K562 (cell line): ENCODE data around the gene RFX7. TPM values are rescaled to one million over a fixed set of nuclear protein-coding genes. Genes with fewer than 3 reads are reported as not detected.

Experiments
- ATAC-seq: fragments of 200-7000 bp; cut with Tn5 transposase; 3 replicates; pipeline ENCODE4 v1.9.1; 2020; ENCODE audit warnings: moderate library complexity
- BruUV-seq: library from RNA; stranded (reverse); fragments of 400-500 nt; replicated peaks from 2 replicates; lab custom pipeline; 2021; lab: Mats Ljungman, UMichigan
- CTCF ChIA-PET: fragments of 300-600 bp; formaldehyde crosslinking; extraction: SDS; loops from one replicate; lab custom pipeline; 2021; ENCODE audit warnings: low intra/inter-chr PET ratio; lab: Yijun Ruan, JAX
- POLR2A ChIA-PET: fragments of 300-600, 350-650 bp; sonication (Branson Sonifier 250); formaldehyde crosslinking; extraction: SDS; loops from one replicate; lab custom pipeline; 2021; ENCODE audit warnings: antibody characterized with exemption, inconsistent platforms; lab: Yijun Ruan, JAX
- DNase-seq, 4 experiments: peaks; one replicate each; pipeline versions ENCODE4 v3.0.0 to v3.0.0-alpha.2; 2011 to 2018; ENCODE audit warnings: low spot score in 3 of 4, mixed read lengths in 3 of 4; ENCODE audit errors: extremely low read depth in 1 of 4
- FAIRE-seq: peaks from 2 replicates; lab custom pipeline; 2011; peaks lifted over from hg19 to GRCh38; lab: Jason Lieb, UNC
- H2AFZ ChIP-seq: 2 replicates; pipeline ENCODE4 v1.6.0; 2011; ENCODE audit warnings: low read depth, low read length, control low read depth, inconsistent platforms
- H3K27ac ChIP-seq: fragments of 200-600 bp; 3 replicates; pipeline ENCODE4 v1.8.0; 2011; ENCODE audit warnings: low read depth, mild to moderate bottlenecking, control low read depth, inconsistent platforms, low read length, moderate library complexity, mixed read lengths; ENCODE audit errors: extremely low read depth
- H3K27me3 ChIP-seq, 2 experiments: fragments of 300-600 bp in 1 of 2; 2 replicates in 1 of 2; 3 replicates in 1 of 2; pipeline versions ENCODE4 v1.6.0 to v1.8.0; 2011; ENCODE audit warnings: inconsistent platforms in 2 of 2, low read length in 2 of 2, mild to moderate bottlenecking in 1 of 2, mixed read lengths in 1 of 2, moderate library complexity in 1 of 2; ENCODE audit not compliant: control insufficient read depth in 2 of 2, insufficient read depth in 2 of 2
- H3K36me3 ChIP-seq: fragments of 300-600 bp; 3 replicates; pipeline ENCODE4 v1.8.0; 2011; ENCODE audit warnings: mild to moderate bottlenecking, low read length, inconsistent platforms; ENCODE audit not compliant: control insufficient read depth, insufficient read depth
- H3K4me1 ChIP-seq, 2 experiments: fragments of 200-600 bp in 1 of 2; replicated peaks in 1 of 2; 2 replicates in 1 of 2; 3 replicates in 1 of 2; pipeline versions ENCODE4 v1.5.1 to v1.8.0; 2011; ENCODE audit warnings: inconsistent platforms in 2 of 2, low read length in 2 of 2, mild to moderate bottlenecking in 1 of 2, mixed read lengths in 1 of 2, moderate library complexity in 1 of 2; ENCODE audit not compliant: control insufficient read depth in 2 of 2, insufficient read depth in 2 of 2
- H3K4me2 ChIP-seq: 2 replicates; pipeline ENCODE4 v1.6.1; 2011; ENCODE audit warnings: low read length, control low read depth, inconsistent platforms, mixed read lengths; ENCODE audit not compliant: insufficient read depth
- H3K4me3 ChIP-seq: fragments of 200-600 bp; sonication (generic), shearing (Covaris generic); 2 replicates; pipeline ENCODE4 v1.5.1; 2016; ENCODE audit warnings: control low read depth, inconsistent platforms
- H3K79me2 ChIP-seq: fragments of 200-600 bp; 3 replicates; pipeline ENCODE4 v1.8.0; 2011; ENCODE audit warnings: low read length, inconsistent platforms; ENCODE audit not compliant: control insufficient read depth, insufficient read depth
- H3K9ac ChIP-seq, 2 experiments: 2 replicates each; pipeline versions ENCODE4 v1.6.0 to v1.6.1; 2011; ENCODE audit warnings: low read depth in 2 of 2, low read length in 2 of 2, control low read depth in 1 of 2, inconsistent platforms in 1 of 2, mild to moderate bottlenecking in 1 of 2, mixed read lengths in 1 of 2; ENCODE audit not compliant: insufficient read depth in 1 of 2
- H3K9me1 ChIP-seq: one replicate; pipeline ENCODE4 v1.6.0; 2011; ENCODE audit warnings: inconsistent platforms, mild to moderate bottlenecking, low read length, moderate library complexity; ENCODE audit not compliant: control insufficient read depth, insufficient read depth
- H3K9me3 ChIP-seq: replicated peaks from 2 replicates; pipeline ENCODE4 v1.5.1; 2011; ENCODE audit warnings: low read depth, low read length, inconsistent platforms; ENCODE audit not compliant: control insufficient read depth, insufficient read depth
- H4K20me1 ChIP-seq: replicated peaks from 2 replicates; pipeline ENCODE4 v1.6.1; 2011; ENCODE audit warnings: low read length, inconsistent platforms, mixed read lengths; ENCODE audit not compliant: control insufficient read depth, insufficient read depth
- BRF1 ChIP-seq: IDR thresholded peaks from 3 replicates; pipeline ENCODE4 v1.6.1; 2011; ENCODE audit warnings: borderline replicate concordance, mild to moderate bottlenecking; ENCODE audit not compliant: insufficient read length; ENCODE audit errors: extremely low read depth
- CBX3 ChIP-seq, 2 experiments: IDR thresholded peaks; 1 replicate in 1 of 2; 2 replicates in 1 of 2; pipeline ENCODE4 v1.6.1; 2012; ENCODE audit warnings: inconsistent platforms in 2 of 2, low read length in 2 of 2, borderline replicate concordance in 1 of 2, control low read depth in 1 of 2
- COPS2 ChIP-seq: fragments of 450-650 bp; conservative IDR thresholded peaks from 2 replicates; pipeline ENCODE4 v1.6.1; 2016; ENCODE audit warnings: mild to moderate bottlenecking, moderate library complexity
- FOXJ2 ChIP-seq: fragments of 200-800 bp; sonication (Bioruptor generic); IDR thresholded peaks from 2 replicates; pipeline ENCODE4 v1.6.1; 2016; ENCODE audit warnings: missing genetic modification characterization, missing compliant biosample characterization
- GTF2E2 ChIP-seq: fragments of 200-800 bp; sonication (Bioruptor generic); IDR thresholded peaks from 2 replicates; pipeline ENCODE4 v1.6.1; 2016; ENCODE audit warnings: missing genetic modification characterization, missing compliant biosample characterization
- HSF4 ChIP-seq: fragments of 250-450 bp; sonication (Bioruptor Pico); IDR thresholded peaks from 2 replicates; pipeline ENCODE4 v2.1.2; 2022; ENCODE audit warnings: mild to moderate bottlenecking, moderate library complexity, borderline replicate concordance
- MAFK ChIP-seq: IDR thresholded peaks from 2 replicates; pipeline ENCODE4 v1.6.1; 2011; ENCODE audit warnings: low read length, improper control_type of control experiment
- MAZ ChIP-seq, 2 experiments: fragments of 450-650 bp in 1 of 2; sonication (generic) in 1 of 2; formaldehyde crosslinking; IDR thresholded peaks in 1 of 2; conservative IDR thresholded peaks in 1 of 2; 2 replicates each; pipeline versions ENCODE4 v1.4.0 to v1.5.0; 2020; ENCODE audit warnings: mild to moderate bottlenecking in 1 of 2, missing genetic modification reagents in 1 of 2
- MCM5 ChIP-seq: fragments of 450-650 bp; IDR thresholded peaks from 2 replicates; pipeline ENCODE4 v1.6.1; 2016; ENCODE audit warnings: low read depth
- POLR3G ChIP-seq: IDR thresholded peaks from 2 replicates; pipeline ENCODE4 v1.6.1; 2011; ENCODE audit not compliant: insufficient read length, insufficient replicate concordance; ENCODE audit errors: extremely low read depth
- RBM14 ChIP-seq: fragments of 200-400 bp; formaldehyde crosslinking; IDR thresholded peaks from 2 replicates; pipeline ENCODE4 v1.6.1; 2018; ENCODE audit warnings: low read depth, mild to moderate bottlenecking, low read length, moderate library complexity, borderline replicate concordance; ENCODE audit not compliant: insufficient read depth
- SAP30 ChIP-seq: fragments of 200-600 bp; sonication (generic); IDR thresholded peaks from 2 replicates; pipeline ENCODE4 v1.6.1; 2012; ENCODE audit warnings: borderline replicate concordance, low read depth, mild to moderate bottlenecking, moderate library complexity, low read length, control low read depth, inconsistent platforms; ENCODE audit not compliant: insufficient read depth, poor library complexity, severe bottlenecking
- TCF7 ChIP-seq: sonication (generic); IDR thresholded peaks from 2 replicates; pipeline ENCODE4 v1.6.1; 2016; ENCODE audit warnings: antibody characterized with exemption, borderline replicate concordance
- ZBTB8A ChIP-seq: fragments of 450-650 bp; IDR thresholded peaks from 2 replicates; pipeline ENCODE4 v1.6.1; 2018; ENCODE audit warnings: mild to moderate bottlenecking, moderate library complexity; ENCODE audit not compliant: partially characterized antibody
- ZC3H4 ChIP-seq: sonication (generic); formaldehyde crosslinking; IDR thresholded peaks from 2 replicates; pipeline ENCODE4 v1.9.0; 2021; ENCODE audit warnings: missing genetic modification reagents, borderline replicate concordance
- ZNF766 ChIP-seq: fragments of 200-800 bp; sonication (Bioruptor generic); conservative IDR thresholded peaks from 2 replicates; pipeline ENCODE4 v1.6.1; 2016; ENCODE audit warnings: missing genetic modification characterization, missing compliant biosample characterization
- WGBS: fragments of 100-300 bp; shearing (Covaris generic); methylation state at CpG from one replicate; pipeline ENCODE4 v1.1.6; 2016; ENCODE audit warnings: low coverage, mixed read lengths; ENCODE audit not compliant: insufficient coverage; ENCODE audit errors: missing lambda C conversion rate; 5-methylcytosine and 5-hydroxymethylcytosine counted together
- in situ Hi-C: fragments of 300-500 bp; cut with MboI; formaldehyde crosslinking; loops from 4 replicates; pipeline ENCODE4 v1.15.0; 2018; ENCODE audit warnings: inconsistent platforms, mixed read lengths
- intact Hi-C: fragments of 100-400 bp; cut with micrococcal nuclease; formaldehyde crosslinking; loops from 2 replicates; pipeline ENCODE4 v1.14.2; 2022
- polyA plus RNA-seq, 8 experiments: library from polyadenylated mRNA; depleted of rRNA in 4 of 8; stranded (reverse) in 5 of 8; unstranded in 3 of 8; fragments of >200 nt; fragmentation: Nextera tagmentation in 2 of 8; fragmentation: Illumina TruSeq in 1 of 8; extraction: Ambion mirVana in 2 of 8; extraction: Trizol in 1 of 8; gene quantifications; 2 replicates each; pipeline versions ENCODE4 v1.2.1 to v1.2.3, GENCODE V29; 2011 to 2014; ENCODE audit warnings: inconsistent platforms in 1 of 8, missing spikeins in 1 of 8
- total RNA-seq, 7 experiments: library from RNA; depleted of rRNA in 6 of 7; stranded (reverse); fragments of >200 nt in 6 of 7; fragmentation: Illumina TruSeq in 2 of 7; extraction: Trizol in 2 of 7; gene quantifications; 2 replicates each; pipeline versions ENCODE4 v1.2.1 to v1.2.3, GENCODE V29; 2011 to 2021; ENCODE audit warnings: low replicate concordance in 1 of 7
- TF ChIP-seq, protein P1 (sequence below): fragments of 250-450 bp; sonication (Bioruptor Pico); IDR thresholded peaks from 2 replicates; pipeline ENCODE4 v1.5.0; 2020; ENCODE audit warnings: mild to moderate bottlenecking, borderline replicate concordance
- TF ChIP-seq, protein P2 (sequence below): fragments of 450-650 bp; formaldehyde crosslinking; IDR thresholded peaks from 2 replicates; pipeline ENCODE4 v1.4.0; 2020; ENCODE audit warnings: mild to moderate bottlenecking, mixed read lengths

Gene RFX7
- total and polyA plus RNA-seq, 9 of the 15 experiments (the other 6 are each of a cell fraction or from before 2014, with no cell fraction given) = 2.4 to 17.9 (median 6.3) TPM

DNA sequence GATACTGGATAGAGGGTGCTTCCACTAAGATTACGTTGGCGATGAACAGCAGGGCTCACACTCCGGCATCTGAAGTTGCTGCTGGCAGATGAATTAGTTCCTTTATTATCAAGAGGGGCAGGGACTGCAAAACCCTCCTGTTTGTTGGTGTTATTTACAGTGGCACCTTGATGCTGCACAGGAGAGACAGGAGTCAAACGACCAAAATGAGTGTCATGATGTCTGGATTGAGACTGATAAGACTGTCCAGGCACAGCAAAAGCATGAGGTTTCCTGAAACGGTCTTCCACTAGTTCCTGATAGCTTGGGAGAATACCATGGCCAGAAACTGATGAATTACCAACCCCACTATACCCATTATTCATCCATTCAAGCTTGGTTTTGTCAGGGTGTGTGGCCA lies 149.5 kb downstream of the RFX7 start:
- no peak overlapping the region for H3K4me3 ChIP-seq
- no peaks in the 10 kb centered on the region for H3K79me2 ChIP-seq
- ChIA-PET POLR2A (interaction anchor here (0.7 kb wide), 1 partner anchor 10 kb away, joined by 3 read pairs; no protein-coding TSS in a partner anchor), CTCF (no interaction called here)
- no peaks in the 10 kb centered on the region for H3K27me3 ChIP-seq
- H2AFZ ChIP-seq = no peak overlapping the region
- intact Hi-C loops = loop anchor here (10.0 kb wide), 1 partner anchor 151 kb away; the partner anchor contains the start of gene RFX7
- ATAC-seq = no peak
- H3K9me1 ChIP-seq = no peaks in the 10 kb centered on the region
- WGBS = 69% methylated on average over 5 of the region's 5 CpGs
- no TSS peak for BruUV-seq
- DNase-seq = no peak
- no peak overlapping the region for H3K9ac ChIP-seq
- TF ChIP-seq MAFK (no peak), HSF4 (CRISPR knock-in tag) (no peak), ZC3H4 (CRISPR knock-in tag) (no peak), BRF1 (no peak), GTF2E2 (tag) (no peak), MCM5 (no peak), MAZ (CRISPR knock-in tag; conservative IDR thresholded peaks at IDR 0.05 in 1 of 2, IDR thresholded peaks at IDR 0.05 in 1 of 2) (no peak), CBX3 (IDR thresholded peaks at IDR 0.05; ENCODE audit: borderline replicate concordance in 1 of 2, low read length in 2 of 2) (no peak), POLR3G (no peak), FOXJ2 (tag) (no peak), RBM14 (no peak), SAP30 (no peak), ZBTB8A (no peak), TCF7 (no peak), COPS2 (no peak), ZNF766 (CRISPR knock-in tag) (no peak)
- TF ChIP-seq, protein P1, sequence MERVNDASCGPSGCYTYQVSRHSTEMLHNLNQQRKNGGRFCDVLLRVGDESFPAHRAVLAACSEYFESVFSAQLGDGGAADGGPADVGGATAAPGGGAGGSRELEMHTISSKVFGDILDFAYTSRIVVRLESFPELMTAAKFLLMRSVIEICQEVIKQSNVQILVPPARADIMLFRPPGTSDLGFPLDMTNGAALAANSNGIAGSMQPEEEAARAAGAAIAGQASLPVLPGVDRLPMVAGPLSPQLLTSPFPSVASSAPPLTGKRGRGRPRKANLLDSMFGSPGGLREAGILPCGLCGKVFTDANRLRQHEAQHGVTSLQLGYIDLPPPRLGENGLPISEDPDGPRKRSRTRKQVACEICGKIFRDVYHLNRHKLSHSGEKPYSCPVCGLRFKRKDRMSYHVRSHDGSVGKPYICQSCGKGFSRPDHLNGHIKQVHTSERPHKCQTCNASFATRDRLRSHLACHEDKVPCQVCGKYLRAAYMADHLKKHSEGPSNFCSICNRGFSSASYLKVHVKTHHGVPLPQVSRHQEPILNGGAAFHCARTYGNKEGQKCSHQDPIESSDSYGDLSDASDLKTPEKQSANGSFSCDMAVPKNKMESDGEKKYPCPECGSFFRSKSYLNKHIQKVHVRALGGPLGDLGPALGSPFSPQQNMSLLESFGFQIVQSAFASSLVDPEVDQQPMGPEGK = no peak
- TF ChIP-seq, protein P2, sequence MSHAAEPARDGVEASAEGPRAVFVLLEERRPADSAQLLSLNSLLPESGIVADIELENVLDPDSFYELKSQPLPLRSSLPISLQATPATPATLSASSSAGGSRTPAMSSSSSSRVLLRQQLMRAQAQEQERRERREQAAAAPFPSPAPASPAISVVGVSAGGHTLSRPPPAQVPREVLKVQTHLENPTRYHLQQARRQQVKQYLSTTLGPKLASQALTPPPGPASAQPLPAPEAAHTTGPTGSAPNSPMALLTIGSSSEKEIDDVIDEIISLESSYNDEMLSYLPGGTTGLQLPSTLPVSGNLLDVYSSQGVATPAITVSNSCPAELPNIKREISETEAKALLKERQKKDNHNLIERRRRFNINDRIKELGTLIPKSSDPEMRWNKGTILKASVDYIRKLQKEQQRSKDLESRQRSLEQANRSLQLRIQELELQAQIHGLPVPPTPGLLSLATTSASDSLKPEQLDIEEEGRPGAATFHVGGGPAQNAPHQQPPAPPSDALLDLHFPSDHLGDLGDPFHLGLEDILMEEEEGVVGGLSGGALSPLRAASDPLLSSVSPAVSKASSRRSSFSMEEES (CRISPR knock-in tag) = no peak
- H4K20me1 ChIP-seq = no peaks in the 10 kb centered on the region
- no peaks in the 10 kb centered on the region for H3K9me3 ChIP-seq
- H3K27ac ChIP-seq = no peak overlapping the region
- no peak overlapping the region for H3K4me2 ChIP-seq
- in situ Hi-C loops = no loop called here
- FAIRE-seq = no peak
- no peaks in the 10 kb centered on the region for H3K4me1 ChIP-seq
- H3K36me3 ChIP-seq = peaks cover 59% of the 10 kb centered on the region
